Measurements from ENCODE around the gene KCNJ14.

KCNJ14 gene

GRCh38 chr19:48450863-48451262 is 4.5 kb upstream of the KCNJ14 start:
- ATAC-seq = no peak
- no peak for TF ChIP-seq ZC3H10 (CRISPR knock-in tag; IDR thresholded peaks at IDR 0.05)
- TF ChIP-seq ZNF70 (CRISPR knock-in tag; IDR thresholded peaks at IDR 0.05) = no peak
- no peak for TF ChIP-seq TOX (CRISPR knock-in tag; IDR thresholded peaks at IDR 0.05; ENCODE audit: borderline replicate concordance)
- TF ChIP-seq, protein P1, sequence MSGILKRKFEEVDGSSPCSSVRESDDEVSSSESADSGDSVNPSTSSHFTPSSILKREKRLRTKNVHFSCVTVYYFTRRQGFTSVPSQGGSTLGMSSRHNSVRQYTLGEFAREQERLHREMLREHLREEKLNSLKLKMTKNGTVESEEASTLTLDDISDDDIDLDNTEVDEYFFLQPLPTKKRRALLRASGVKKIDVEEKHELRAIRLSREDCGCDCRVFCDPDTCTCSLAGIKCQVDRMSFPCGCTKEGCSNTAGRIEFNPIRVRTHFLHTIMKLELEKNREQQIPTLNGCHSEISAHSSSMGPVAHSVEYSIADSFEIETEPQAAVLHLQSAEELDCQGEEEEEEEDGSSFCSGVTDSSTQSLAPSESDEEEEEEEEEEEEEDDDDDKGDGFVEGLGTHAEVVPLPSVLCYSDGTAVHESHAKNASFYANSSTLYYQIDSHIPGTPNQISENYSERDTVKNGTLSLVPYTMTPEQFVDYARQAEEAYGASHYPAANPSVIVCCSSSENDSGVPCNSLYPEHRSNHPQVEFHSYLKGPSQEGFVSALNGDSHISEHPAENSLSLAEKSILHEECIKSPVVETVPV (CRISPR knock-in tag; IDR thresholded peaks at IDR 0.05) = no peak
- no peak for TF ChIP-seq CREB5 (CRISPR knock-in tag; IDR thresholded peaks at IDR 0.05; ENCODE audit: low read depth)
- no peak for TF ChIP-seq ZNF565 (CRISPR knock-in tag; conservative IDR thresholded peaks at IDR 0.05; ENCODE audit: low read depth)
- TF ChIP-seq ARNTL (CRISPR knock-in tag; IDR thresholded peaks at IDR 0.05; ENCODE audit: borderline replicate concordance, low read depth) = no peak
- TF ChIP-seq SNAI2 (CRISPR knock-in tag; IDR thresholded peaks at IDR 0.05) = no peak

DNA sequence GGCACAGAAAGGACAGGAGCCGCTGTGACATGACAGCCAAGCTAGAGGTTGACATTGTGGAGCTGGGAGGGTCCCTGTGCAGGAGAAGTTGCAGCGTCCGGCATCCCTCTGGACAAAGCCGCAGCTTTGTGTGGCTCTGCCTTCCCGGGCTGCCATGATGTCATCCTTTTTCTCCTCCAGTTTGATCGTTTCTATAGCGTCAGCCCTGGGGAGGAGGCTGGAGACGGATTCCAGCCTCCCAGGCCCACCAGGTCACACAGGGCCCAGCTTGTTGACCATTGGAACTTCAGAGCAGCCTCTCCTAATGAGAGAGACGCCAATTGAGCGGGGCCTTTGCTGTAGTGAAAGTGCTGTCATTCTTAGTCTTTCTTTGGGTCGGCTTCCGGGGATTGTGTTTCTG is 3.8 kb upstream of the KCNJ14 start:
- no peak for ATAC-seq
- TF ChIP-seq ARNTL (CRISPR knock-in tag; IDR thresholded peaks at IDR 0.05; ENCODE audit: borderline replicate concordance, low read depth) (no peak), BACH2 (CRISPR knock-in tag; IDR thresholded peaks at IDR 0.05; ENCODE audit: borderline replicate concordance) (no peak), ISL1 (CRISPR knock-in tag; IDR thresholded peaks at IDR 0.05) (no peak), SNAI2 (CRISPR knock-in tag; IDR thresholded peaks at IDR 0.05) (no peak), POU6F1 (CRISPR knock-in tag; IDR thresholded peaks at IDR 0.05; ENCODE audit: borderline replicate concordance, low read depth) (no peak)
- TF ChIP-seq, protein P2, sequence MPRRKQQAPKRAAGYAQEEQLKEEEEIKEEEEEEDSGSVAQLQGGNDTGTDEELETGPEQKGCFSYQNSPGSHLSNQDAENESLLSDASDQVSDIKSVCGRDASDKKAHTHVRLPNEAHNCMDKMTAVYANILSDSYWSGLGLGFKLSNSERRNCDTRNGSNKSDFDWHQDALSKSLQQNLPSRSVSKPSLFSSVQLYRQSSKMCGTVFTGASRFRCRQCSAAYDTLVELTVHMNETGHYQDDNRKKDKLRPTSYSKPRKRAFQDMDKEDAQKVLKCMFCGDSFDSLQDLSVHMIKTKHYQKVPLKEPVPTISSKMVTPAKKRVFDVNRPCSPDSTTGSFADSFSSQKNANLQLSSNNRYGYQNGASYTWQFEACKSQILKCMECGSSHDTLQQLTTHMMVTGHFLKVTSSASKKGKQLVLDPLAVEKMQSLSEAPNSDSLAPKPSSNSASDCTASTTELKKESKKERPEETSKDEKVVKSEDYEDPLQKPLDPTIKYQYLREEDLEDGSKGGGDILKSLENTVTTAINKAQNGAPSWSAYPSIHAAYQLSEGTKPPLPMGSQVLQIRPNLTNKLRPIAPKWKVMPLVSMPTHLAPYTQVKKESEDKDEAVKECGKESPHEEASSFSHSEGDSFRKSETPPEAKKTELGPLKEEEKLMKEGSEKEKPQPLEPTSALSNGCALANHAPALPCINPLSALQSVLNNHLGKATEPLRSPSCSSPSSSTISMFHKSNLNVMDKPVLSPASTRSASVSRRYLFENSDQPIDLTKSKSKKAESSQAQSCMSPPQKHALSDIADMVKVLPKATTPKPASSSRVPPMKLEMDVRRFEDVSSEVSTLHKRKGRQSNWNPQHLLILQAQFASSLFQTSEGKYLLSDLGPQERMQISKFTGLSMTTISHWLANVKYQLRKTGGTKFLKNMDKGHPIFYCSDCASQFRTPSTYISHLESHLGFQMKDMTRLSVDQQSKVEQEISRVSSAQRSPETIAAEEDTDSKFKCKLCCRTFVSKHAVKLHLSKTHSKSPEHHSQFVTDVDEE (CRISPR knock-in tag; IDR thresholded peaks at IDR 0.05) = no peak

DNA sequence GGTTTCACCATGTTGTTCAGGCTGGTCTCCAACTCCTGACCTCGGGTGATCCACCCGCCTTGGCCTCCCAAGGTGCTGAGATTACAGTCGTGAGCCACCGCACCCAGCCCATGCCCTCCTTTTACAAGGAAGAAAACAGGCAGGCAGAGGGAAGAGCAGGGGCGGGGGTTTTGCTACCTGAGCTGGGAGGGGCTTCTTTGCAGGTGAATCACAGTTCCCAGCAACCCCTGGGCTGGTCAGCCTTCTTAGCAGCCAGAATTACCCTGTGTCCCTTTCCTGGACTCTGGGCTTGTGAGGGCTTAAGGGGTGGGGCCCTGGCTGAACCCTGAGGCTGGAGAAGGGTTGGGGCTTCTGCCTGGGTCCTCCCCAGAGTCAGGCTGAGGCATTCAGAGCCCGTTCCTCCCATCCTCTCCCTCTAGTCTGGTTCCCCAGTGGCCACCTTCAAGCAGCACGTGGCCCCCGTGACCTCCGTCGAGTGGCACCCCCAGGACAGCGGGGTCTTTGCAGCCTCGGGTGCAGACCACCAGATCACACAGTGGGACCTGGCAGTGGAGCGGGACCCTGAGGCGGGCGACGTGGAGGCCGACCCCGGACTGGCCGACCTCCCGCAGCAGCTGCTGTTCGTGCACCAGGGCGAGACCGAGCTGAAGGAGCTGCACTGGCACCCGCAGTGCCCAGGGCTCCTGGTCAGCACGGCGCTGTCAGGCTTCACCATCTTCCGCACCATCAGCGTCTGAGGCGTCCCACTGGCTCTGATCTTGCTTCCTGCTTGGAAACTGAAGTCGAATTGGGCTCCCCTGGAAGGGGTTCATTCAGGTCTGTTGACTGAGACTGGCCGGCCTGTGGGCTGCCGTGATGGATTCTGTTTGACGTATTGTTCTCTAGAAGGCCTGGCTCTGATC is 2.8 kb upstream of the KCNJ14 start:
- TF ChIP-seq OSR1 (CRISPR knock-in tag; IDR thresholded peaks at IDR 0.05) (no peak), ZFP30 (CRISPR knock-in tag; IDR thresholded peaks at IDR 0.05) (no peak), ZFP3 (CRISPR knock-in tag; IDR thresholded peaks at IDR 0.05) (no peak), ESRRG (CRISPR knock-in tag; IDR thresholded peaks at IDR 0.05) (no peak), ZC3H10 (CRISPR knock-in tag; IDR thresholded peaks at IDR 0.05) (no peak), SNAI2 (CRISPR knock-in tag; IDR thresholded peaks at IDR 0.05) (no peak)
- no peak for ATAC-seq

- no peak for ATAC-seq
- TF ChIP-seq ARNTL (CRISPR knock-in tag; IDR thresholded peaks at IDR 0.05; ENCODE audit: borderline replicate concordance, low read depth) (no peak), CSDC2 (CRISPR knock-in tag; IDR thresholded peaks at IDR 0.05) (no peak), TCF4 (CRISPR knock-in tag; IDR thresholded peaks at IDR 0.05; ENCODE audit: borderline replicate concordance) (no peak), ZNF565 (CRISPR knock-in tag; conservative IDR thresholded peaks at IDR 0.05; ENCODE audit: low read depth) (no peak), BACH2 (CRISPR knock-in tag; IDR thresholded peaks at IDR 0.05; ENCODE audit: borderline replicate concordance) (no peak), GLIS3 (CRISPR knock-in tag; IDR thresholded peaks at IDR 0.05) (no peak), PPARA (CRISPR knock-in tag; IDR thresholded peaks at IDR 0.05; ENCODE audit: borderline replicate concordance) (no peak), ZNF8 (CRISPR knock-in tag; IDR thresholded peaks at IDR 0.05) (no peak), ESRRG (CRISPR knock-in tag; IDR thresholded peaks at IDR 0.05) (no peak), ZFP3 (CRISPR knock-in tag; IDR thresholded peaks at IDR 0.05) (no peak), RARB (CRISPR knock-in tag; IDR thresholded peaks at IDR 0.05) (no peak), ZNF70 (CRISPR knock-in tag; IDR thresholded peaks at IDR 0.05) (no peak), OSR1 (CRISPR knock-in tag; IDR thresholded peaks at IDR 0.05) (no peak)
- TF ChIP-seq, protein P1 (CRISPR knock-in tag; IDR thresholded peaks at IDR 0.05) = no peak
- TF ChIP-seq, protein P2 (CRISPR knock-in tag; IDR thresholded peaks at IDR 0.05) = no peak
Measured at GRCh38 chr19:48454150-48454730, 1.1 kb upstream of the KCNJ14 start.
